WTC11 (cell line): Measurements from ENCODE around the gene BTBD2. TPM values are rescaled to one million over a fixed set of nuclear protein-coding genes. Genes with fewer than 3 reads are reported as not detected.
A peak's percentile ranks its signal among the peaks of the same experiment; 100 is the strongest.

Experiments
- CBFB ChIP-seq: sonication (generic); formaldehyde crosslinking; IDR thresholded peaks from 2 replicates; pipeline ENCODE4 v1.8.1; 2022; ENCODE audit warnings: mild to moderate bottlenecking, low read depth, missing genetic modification reagents
- ETV6 ChIP-seq: sonication (generic); formaldehyde crosslinking; IDR thresholded peaks from 2 replicates; pipeline ENCODE4 v1.8.1; 2022; ENCODE audit warnings: mild to moderate bottlenecking, missing genetic modification reagents
- FOXK1 ChIP-seq: sonication (generic); formaldehyde crosslinking; IDR thresholded peaks from 2 replicates; pipeline ENCODE4 v1.8.0; 2022; ENCODE audit warnings: mild to moderate bottlenecking, moderate library complexity, missing genetic modification reagents
- GTF2I ChIP-seq: fragments of 250-450 bp; sonication (Bioruptor Pico); conservative IDR thresholded peaks from 2 replicates; pipeline ENCODE4 v1.4.0; 2021; ENCODE audit warnings: mild to moderate bottlenecking
- HMGA2 ChIP-seq: fragments of 250-450 bp; sonication (Bioruptor Pico); IDR thresholded peaks from 2 replicates; pipeline ENCODE4 v1.4.0; 2021; ENCODE audit warnings: mild to moderate bottlenecking, moderate library complexity
- JAZF1 ChIP-seq: fragments of 250-450 bp; sonication (Bioruptor Pico); IDR thresholded peaks from 2 replicates; pipeline ENCODE4 v1.9.0; 2021; ENCODE audit warnings: moderate library complexity, mild to moderate bottlenecking, inconsistent platforms
- JUN ChIP-seq: sonication (generic); formaldehyde crosslinking; IDR thresholded peaks from 2 replicates; pipeline ENCODE4 v1.8.0; 2023; ENCODE audit warnings: mild to moderate bottlenecking, missing genetic modification reagents
- KAT7 ChIP-seq: sonication (generic); formaldehyde crosslinking; IDR thresholded peaks from 2 replicates; pipeline ENCODE4 v1.8.1; 2023; ENCODE audit warnings: missing genetic modification reagents, mild to moderate bottlenecking, borderline replicate concordance
- MXD4 ChIP-seq: fragments of 250-450 bp; sonication (Bioruptor Pico); IDR thresholded peaks from 2 replicates; pipeline ENCODE4 v1.8.0; 2021; ENCODE audit warnings: mild to moderate bottlenecking, moderate library complexity, borderline replicate concordance
- MYBL2 ChIP-seq: sonication (generic); formaldehyde crosslinking; IDR thresholded peaks from 2 replicates; pipeline ENCODE4 v1.8.1; 2023; ENCODE audit warnings: mild to moderate bottlenecking, moderate library complexity, missing genetic modification reagents
- NR3C1 ChIP-seq: sonication (generic); formaldehyde crosslinking; conservative IDR thresholded peaks from 2 replicates; pipeline ENCODE4 v1.8.1; 2023; ENCODE audit warnings: low read depth, mild to moderate bottlenecking, missing genetic modification reagents
- PRRX2 ChIP-seq: fragments of 250-450 bp; sonication (Bioruptor Pico); IDR thresholded peaks from 2 replicates; pipeline ENCODE4 v1.8.0; 2021; ENCODE audit warnings: mild to moderate bottlenecking
- RORB ChIP-seq: fragments of 250-450 bp; sonication (Bioruptor Pico); IDR thresholded peaks from 2 replicates; pipeline ENCODE4 v1.9.0; 2021; ENCODE audit warnings: mild to moderate bottlenecking
- TCF7 ChIP-seq: sonication (generic); formaldehyde crosslinking; IDR thresholded peaks from 2 replicates; pipeline ENCODE4 v1.8.0; 2022; ENCODE audit warnings: mild to moderate bottlenecking, low read depth, missing genetic modification reagents, moderate library complexity
- TP53 ChIP-seq: sonication (generic); formaldehyde crosslinking; IDR thresholded peaks from 2 replicates; pipeline ENCODE4 v1.8.1; 2023; ENCODE audit warnings: mild to moderate bottlenecking, missing genetic modification reagents
- ZBTB21 ChIP-seq: sonication (generic); formaldehyde crosslinking; IDR thresholded peaks from 2 replicates; pipeline ENCODE4 v1.8.1; 2023; ENCODE audit warnings: mild to moderate bottlenecking, missing genetic modification reagents, borderline replicate concordance
- ZNF121 ChIP-seq: sonication (generic); formaldehyde crosslinking; IDR thresholded peaks from 2 replicates; pipeline ENCODE4 v1.8.0; 2023; ENCODE audit warnings: missing genetic modification reagents
- ZNF263 ChIP-seq: sonication (generic); formaldehyde crosslinking; IDR thresholded peaks from 2 replicates; pipeline ENCODE4 v1.8.1; 2022; ENCODE audit warnings: low read depth, mild to moderate bottlenecking, moderate library complexity, missing genetic modification reagents
- ZNF317 ChIP-seq: sonication (generic); formaldehyde crosslinking; IDR thresholded peaks from 2 replicates; pipeline ENCODE4 v1.8.1; 2023; ENCODE audit warnings: low read depth, mild to moderate bottlenecking, moderate library complexity, missing genetic modification reagents, borderline replicate concordance
- ZNF671 ChIP-seq: fragments of 250-450 bp; sonication (Bioruptor Pico); IDR thresholded peaks from 2 replicates; pipeline ENCODE4 v1.8.0; 2021; ENCODE audit warnings: mild to moderate bottlenecking
- total RNA-seq: library from RNA; stranded (reverse); gene quantifications from 3 replicates; pipeline ENCODE4 v1.2.3, GENCODE V29; 2021
- TF ChIP-seq, protein P1 (sequence below): fragments of 250-450 bp; sonication (Bioruptor Pico); IDR thresholded peaks from 2 replicates; pipeline ENCODE4 v1.8.0; 2021; ENCODE audit warnings: mild to moderate bottlenecking
- TF ChIP-seq, protein P2 (sequence below): sonication (generic); formaldehyde crosslinking; IDR thresholded peaks from 2 replicates; pipeline ENCODE4 v1.8.1; 2022; ENCODE audit warnings: mild to moderate bottlenecking, missing genetic modification reagents, moderate library complexity, borderline replicate concordance
- TF ChIP-seq, protein P3 (sequence below): fragments of 250-450 bp; sonication (Bioruptor Pico); IDR thresholded peaks from 2 replicates; pipeline ENCODE4 v2.1.2; 2022; ENCODE audit warnings: mild to moderate bottlenecking, moderate library complexity
- TF ChIP-seq, protein P4 (sequence below): fragments of 250-450 bp; sonication (Bioruptor Pico); conservative IDR thresholded peaks from 2 replicates; pipeline ENCODE4 v1.9.0; 2021; ENCODE audit warnings: mild to moderate bottlenecking
- TF ChIP-seq, protein P5 (sequence below): sonication (generic); formaldehyde crosslinking; IDR thresholded peaks from 2 replicates; pipeline ENCODE4 v1.8.0; 2022; ENCODE audit warnings: mild to moderate bottlenecking, missing genetic modification reagents
- TF ChIP-seq, protein P6 (sequence below): fragments of 250-450 bp; sonication (Bioruptor Pico); IDR thresholded peaks from 2 replicates; pipeline ENCODE4 v1.9.0; 2021; ENCODE audit warnings: mild to moderate bottlenecking
- TF ChIP-seq, protein P7 (sequence below): sonication (generic); formaldehyde crosslinking; IDR thresholded peaks from 2 replicates; pipeline ENCODE4 v1.8.1; 2022; ENCODE audit warnings: missing genetic modification reagents, borderline replicate concordance
- TF ChIP-seq, protein P8 (sequence below): sonication (generic); formaldehyde crosslinking; IDR thresholded peaks from 2 replicates; pipeline ENCODE4 v1.8.0; 2022; ENCODE audit warnings: mild to moderate bottlenecking, missing genetic modification reagents
- TF ChIP-seq, protein P9 (sequence below): sonication (generic); formaldehyde crosslinking; IDR thresholded peaks from 2 replicates; pipeline ENCODE4 v1.8.1; 2023; ENCODE audit warnings: mild to moderate bottlenecking, missing genetic modification reagents, moderate library complexity

BTBD2 gene
- total RNA-seq, 1 experiment from 2014 or later, result 106 TPM

DNA sequence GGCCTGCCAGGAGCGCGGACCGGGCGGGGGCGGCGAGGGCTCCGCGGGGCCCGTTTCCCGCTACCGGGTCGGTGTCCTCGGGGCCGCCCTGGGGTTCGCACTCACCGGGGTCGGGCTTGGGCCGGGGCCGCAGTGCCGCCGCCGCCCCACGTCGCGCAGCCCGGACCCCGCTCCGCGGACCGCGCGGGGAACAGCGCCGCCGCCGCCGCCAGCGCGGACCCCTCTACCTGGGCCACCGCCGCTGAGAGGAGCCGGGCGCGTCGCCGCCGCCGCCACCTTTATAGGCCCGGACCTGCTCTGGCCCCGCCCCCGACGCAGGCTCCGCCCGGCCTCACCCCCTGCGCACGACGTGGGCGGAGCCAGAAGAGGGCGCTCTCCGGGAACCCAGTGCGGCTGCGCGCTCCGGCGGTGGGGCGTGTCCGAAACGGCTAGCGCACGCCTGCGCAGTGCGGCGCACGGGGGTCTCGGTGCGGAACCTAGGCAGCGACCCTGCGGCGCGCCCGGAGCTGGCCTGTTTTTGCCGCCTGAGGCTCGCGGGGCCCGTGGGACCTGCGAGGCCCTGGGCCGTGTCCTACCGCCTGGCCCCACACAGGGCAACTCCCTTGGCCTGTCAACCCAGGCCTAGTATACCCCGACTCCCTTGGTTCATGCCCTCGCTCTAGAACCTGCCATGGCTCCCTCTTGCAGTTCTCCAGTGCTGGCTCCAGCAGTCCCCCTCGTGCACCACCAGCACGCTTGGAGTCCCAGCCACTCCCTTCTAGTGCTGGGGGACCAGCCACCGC is 35.7 kb upstream of the BTBD2 start, which contains the start of gene MKNK2 (continued):
- TF ChIP-seq HMGA2 (CRISPR knock-in tag), result no peak
- peak; percentile 87; the same call in 1 of the 2 replicates for TF ChIP-seq ZNF671
- no peak for TF ChIP-seq TP53
- TF ChIP-seq, protein P1, sequence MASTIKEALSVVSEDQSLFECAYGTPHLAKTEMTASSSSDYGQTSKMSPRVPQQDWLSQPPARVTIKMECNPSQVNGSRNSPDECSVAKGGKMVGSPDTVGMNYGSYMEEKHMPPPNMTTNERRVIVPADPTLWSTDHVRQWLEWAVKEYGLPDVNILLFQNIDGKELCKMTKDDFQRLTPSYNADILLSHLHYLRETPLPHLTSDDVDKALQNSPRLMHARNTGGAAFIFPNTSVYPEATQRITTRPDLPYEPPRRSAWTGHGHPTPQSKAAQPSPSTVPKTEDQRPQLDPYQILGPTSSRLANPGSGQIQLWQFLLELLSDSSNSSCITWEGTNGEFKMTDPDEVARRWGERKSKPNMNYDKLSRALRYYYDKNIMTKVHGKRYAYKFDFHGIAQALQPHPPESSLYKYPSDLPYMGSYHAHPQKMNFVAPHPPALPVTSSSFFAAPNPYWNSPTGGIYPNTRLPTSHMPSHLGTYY (CRISPR knock-in tag), result peak; percentile 67; the same call in 1 of the 2 replicates
- TF ChIP-seq NR3C1, result no peak
- no peak; the same call in 1 of the 2 replicates for TF ChIP-seq ZNF317 (CRISPR knock-in tag)
- TF ChIP-seq, protein P2, sequence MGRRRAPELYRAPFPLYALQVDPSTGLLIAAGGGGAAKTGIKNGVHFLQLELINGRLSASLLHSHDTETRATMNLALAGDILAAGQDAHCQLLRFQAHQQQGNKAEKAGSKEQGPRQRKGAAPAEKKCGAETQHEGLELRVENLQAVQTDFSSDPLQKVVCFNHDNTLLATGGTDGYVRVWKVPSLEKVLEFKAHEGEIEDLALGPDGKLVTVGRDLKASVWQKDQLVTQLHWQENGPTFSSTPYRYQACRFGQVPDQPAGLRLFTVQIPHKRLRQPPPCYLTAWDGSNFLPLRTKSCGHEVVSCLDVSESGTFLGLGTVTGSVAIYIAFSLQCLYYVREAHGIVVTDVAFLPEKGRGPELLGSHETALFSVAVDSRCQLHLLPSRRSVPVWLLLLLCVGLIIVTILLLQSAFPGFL (CRISPR knock-in tag), result no peak
- peak; percentile 57; the same call in 1 of the 2 replicates for TF ChIP-seq ETV6 (CRISPR knock-in tag)
- 0 out of 2 replicates have a peak, but pooled peaks have one; percentile 10 for TF ChIP-seq ZNF263 (CRISPR knock-in tag)
- TF ChIP-seq, protein P3, sequence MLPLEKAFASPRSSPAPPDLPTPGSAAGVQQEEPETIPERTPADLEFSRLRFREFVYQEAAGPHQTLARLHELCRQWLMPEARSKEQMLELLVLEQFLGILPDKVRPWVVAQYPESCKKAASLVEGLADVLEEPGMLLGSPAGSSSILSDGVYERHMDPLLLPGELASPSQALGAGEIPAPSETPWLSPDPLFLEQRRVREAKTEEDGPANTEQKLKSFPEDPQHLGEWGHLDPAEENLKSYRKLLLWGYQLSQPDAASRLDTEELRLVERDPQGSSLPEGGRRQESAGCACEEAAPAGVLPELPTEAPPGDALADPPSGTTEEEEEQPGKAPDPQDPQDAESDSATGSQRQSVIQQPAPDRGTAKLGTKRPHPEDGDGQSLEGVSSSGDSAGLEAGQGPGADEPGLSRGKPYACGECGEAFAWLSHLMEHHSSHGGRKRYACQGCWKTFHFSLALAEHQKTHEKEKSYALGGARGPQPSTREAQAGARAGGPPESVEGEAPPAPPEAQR (CRISPR knock-in tag), result peak; percentile 29; the same call in 1 of the 2 replicates
- TF ChIP-seq PRRX2 (CRISPR knock-in tag), result peak; percentile 92
- TF ChIP-seq ZNF121 (CRISPR knock-in tag), result peak; percentile 99
- TF ChIP-seq, protein P4, sequence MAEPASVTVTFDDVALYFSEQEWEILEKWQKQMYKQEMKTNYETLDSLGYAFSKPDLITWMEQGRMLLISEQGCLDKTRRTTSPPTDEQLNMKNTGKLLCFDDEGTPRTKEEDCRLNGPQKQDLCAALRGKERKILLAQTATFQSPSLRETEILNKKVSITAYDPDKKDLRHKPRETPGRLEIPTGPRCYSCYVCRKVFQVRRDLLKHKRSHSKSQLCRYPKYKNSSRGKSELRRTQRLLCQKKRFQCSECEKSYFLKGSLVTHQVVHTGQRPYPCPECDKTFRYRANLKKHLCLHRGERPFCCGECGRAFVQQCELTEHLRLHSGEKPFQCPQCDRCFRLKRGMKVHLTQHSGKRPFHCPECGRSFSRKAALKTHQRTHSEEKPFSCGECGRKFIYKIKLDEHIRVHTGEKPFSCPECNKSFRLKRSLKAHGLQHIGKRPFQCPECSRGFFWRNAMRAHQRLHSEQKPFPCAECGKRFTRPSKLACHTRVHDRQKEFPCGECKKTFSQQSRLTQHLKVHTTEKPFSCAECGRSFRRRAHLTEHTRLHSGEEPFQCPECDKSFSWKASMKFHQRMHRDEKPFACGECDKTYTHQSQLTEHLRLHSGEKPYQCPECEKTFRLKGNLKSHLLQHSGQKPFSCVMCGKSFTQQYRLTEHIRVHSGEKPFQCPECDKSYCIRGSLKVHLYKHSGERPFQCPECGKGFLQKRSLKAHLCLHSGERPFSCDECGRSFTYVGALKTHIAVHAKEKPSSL (CRISPR knock-in tag), result no peak
- TF ChIP-seq RORB (CRISPR knock-in tag), result peak; percentile 76; the same call in 1 of the 2 replicates
- no peak for TF ChIP-seq JAZF1 (CRISPR knock-in tag)
- no peak for TF ChIP-seq MXD4 (CRISPR knock-in tag)
- TF ChIP-seq GTF2I, result peak; percentile 100
- no peak for TF ChIP-seq ZBTB21 (CRISPR knock-in tag)
- TF ChIP-seq, protein P5, sequence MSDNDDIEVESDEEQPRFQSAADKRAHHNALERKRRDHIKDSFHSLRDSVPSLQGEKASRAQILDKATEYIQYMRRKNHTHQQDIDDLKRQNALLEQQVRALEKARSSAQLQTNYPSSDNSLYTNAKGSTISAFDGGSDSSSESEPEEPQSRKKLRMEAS, result peak; percentile 72
- TF ChIP-seq, protein P6, sequence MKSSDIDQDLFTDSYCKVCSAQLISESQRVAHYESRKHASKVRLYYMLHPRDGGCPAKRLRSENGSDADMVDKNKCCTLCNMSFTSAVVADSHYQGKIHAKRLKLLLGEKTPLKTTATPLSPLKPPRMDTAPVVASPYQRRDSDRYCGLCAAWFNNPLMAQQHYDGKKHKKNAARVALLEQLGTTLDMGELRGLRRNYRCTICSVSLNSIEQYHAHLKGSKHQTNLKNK, result peak; percentile 84
- no peak for TF ChIP-seq CBFB (CRISPR knock-in tag)
- no peak for TF ChIP-seq JUN (CRISPR knock-in tag)
- TF ChIP-seq FOXK1 (CRISPR knock-in tag), result no peak; the same call in 1 of the 2 replicates
- TF ChIP-seq, protein P7, sequence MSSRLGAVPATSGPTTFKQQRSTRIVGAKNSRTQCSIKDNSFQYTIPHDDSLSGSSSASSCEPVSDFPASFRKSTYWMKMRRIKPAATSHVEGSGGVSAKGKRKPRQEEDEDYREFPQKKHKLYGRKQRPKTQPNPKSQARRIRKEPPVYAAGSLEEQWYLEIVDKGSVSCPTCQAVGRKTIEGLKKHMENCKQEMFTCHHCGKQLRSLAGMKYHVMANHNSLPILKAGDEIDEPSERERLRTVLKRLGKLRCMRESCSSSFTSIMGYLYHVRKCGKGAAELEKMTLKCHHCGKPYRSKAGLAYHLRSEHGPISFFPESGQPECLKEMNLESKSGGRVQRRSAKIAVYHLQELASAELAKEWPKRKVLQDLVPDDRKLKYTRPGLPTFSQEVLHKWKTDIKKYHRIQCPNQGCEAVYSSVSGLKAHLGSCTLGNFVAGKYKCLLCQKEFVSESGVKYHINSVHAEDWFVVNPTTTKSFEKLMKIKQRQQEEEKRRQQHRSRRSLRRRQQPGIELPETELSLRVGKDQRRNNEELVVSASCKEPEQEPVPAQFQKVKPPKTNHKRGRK (CRISPR knock-in tag), result no peak
- TF ChIP-seq MYBL2 (CRISPR knock-in tag), result no peak; the same call in 1 of the 2 replicates
- no peak; the same call in 1 of the 2 replicates for TF ChIP-seq KAT7 (CRISPR knock-in tag)
- TF ChIP-seq TCF7 (CRISPR knock-in tag), result no peak
- TF ChIP-seq, protein P8, sequence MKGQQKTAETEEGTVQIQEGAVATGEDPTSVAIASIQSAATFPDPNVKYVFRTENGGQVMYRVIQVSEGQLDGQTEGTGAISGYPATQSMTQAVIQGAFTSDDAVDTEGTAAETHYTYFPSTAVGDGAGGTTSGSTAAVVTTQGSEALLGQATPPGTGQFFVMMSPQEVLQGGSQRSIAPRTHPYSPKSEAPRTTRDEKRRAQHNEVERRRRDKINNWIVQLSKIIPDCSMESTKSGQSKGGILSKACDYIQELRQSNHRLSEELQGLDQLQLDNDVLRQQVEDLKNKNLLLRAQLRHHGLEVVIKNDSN (CRISPR knock-in tag), result no peak
- TF ChIP-seq, protein P9, sequence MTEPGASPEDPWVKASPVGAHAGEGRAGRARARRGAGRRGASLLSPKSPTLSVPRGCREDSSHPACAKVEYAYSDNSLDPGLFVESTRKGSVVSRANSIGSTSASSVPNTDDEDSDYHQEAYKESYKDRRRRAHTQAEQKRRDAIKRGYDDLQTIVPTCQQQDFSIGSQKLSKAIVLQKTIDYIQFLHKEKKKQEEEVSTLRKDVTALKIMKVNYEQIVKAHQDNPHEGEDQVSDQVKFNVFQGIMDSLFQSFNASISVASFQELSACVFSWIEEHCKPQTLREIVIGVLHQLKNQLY (CRISPR knock-in tag), result no peak
